COR-L47 (cell line): ENCODE results near the gene PACRG.

Source experiments
- DNase-seq: peaks from one replicate; lab custom pipeline; 2025; lab: John Stamatoyannopoulos, UW

PACRG gene

GRCh38 chr6:162778603-162779002, 50.8 kb downstream of the PACRG start:
- no peak for DNase-seq

- DNase-seq, result no peak
These were observed 58.0 kb downstream of the PACRG start for GRCh38 chr6:162785632-162786242.

- DNase-seq, result no peak
These were observed 70.9 kb downstream of the PACRG start for GRCh38 chr6:162798546-162799266.

DNA sequence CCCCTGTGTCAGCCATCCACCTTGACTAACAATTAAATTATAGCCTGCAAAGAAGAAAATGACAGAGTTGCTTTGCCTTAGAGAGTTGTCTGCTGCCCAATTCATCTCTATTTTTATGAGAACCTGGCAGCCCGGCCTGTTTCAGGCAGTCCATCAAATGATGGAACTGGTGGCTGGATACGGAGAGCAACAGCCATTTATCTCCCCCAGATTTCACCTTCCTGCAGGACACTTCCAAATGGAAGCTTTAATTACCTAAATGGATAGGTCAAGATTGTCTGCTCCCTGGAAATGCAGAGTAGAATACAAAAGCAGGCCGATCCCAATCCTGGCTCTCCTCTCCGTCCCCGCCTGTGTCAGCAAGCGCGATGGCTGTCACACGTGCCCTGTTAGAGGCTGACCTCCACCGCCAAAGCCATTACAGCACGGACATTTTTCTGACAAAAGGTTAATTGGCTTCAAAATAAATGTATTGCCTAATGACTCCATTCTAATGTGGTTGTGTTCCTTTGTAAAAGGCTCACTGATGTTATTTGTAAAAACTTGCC, 86.7 kb downstream of the PACRG start:
- peak; percentile 1 for DNase-seq

DNA sequence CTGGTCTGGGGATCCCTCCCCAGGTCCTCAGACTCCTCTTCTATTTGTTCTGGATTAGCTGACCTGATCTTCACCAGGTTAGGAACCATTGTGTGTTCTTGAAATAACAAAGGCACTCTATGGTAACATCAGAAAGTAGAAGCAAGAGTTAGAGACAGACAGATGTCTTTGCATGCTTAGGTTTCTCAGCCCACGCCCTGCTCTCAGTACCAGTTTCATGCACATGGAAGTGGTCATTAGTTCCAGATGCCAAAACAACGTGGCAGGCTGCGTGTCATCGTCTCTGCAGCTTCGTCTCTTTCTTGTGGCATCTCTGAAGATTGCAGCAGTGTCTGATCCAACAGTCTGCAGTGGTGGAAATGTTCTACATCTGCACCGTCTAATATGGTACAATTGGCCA, 89.4 kb downstream of the PACRG start:
- DNase-seq, result no peak

DNA sequence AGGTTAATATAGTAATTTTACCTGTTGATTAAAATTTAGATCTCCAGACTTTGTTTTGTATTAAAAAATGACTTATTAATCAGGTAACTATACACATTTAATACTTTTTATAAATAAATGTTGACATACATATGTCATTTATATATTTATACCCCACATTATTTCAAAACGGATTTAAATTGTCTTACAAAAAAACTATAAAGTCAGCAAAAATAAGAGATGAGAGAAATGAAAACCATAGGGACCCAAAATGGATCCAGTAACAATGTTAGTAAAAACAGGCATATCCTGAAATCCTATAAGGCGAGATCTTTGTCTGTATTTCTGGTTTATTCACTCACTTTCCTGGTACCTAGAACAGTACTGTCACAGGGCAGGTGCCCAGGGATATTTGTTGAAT, 91.5 kb downstream of the PACRG start:
- DNase-seq, result no peak

DNA sequence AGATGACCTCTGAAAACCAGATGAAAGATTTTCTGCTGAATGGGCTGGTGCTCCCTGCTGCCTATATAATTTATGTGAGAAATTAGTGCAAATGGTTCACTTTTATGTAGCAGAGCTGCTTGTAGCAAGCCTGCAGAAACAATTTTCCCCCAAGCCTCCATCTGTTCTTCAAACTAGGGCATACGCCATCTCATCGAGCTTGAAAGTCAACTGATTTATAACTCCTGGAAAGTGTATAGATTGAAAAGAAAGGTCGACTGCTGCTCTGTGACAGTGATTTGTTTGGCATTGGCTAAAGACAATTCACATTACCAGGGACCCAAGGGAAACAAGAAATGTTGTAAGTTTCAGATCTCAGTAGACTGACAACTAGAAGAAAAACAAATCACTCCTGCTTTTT, 93.3 kb downstream of the PACRG start:
- no peak for DNase-seq

GRCh38 chr6:162825597-162825996, 97.8 kb downstream of the PACRG start:
- no peak for DNase-seq

DNA sequence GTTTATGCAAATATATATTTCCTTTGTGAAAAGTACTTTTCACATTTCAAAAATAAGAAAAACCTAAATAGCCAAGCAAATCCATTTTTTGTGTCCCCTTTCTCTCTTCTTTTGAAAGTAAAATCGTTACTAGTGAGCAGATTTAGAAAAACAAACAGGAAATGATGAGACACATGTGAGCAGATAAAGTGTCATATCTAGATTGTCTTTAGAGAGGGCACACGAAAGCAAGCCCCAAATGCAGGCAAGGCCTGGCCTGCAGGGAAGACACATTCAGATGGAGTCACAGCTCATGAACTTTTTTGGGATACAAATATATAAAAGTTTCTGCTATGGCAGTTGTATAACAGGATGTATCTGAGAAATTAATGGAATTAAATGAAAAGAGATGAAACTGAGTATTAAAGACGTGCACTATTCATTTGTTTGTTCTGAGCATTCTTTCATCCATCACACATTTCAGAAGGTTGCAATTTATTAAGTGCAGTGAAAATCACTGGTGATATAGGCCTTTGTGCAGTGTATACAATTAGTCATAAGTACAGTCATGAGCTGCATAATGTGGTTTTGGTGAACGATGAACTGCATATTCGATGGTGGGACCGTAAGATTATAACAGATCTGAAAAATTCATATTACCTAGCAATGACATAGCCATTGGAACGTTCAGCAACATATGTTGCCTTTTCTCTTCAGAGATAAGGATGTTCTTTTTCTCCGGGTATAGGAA, 101.4 kb downstream of the PACRG start:
- no peak for DNase-seq

DNA sequence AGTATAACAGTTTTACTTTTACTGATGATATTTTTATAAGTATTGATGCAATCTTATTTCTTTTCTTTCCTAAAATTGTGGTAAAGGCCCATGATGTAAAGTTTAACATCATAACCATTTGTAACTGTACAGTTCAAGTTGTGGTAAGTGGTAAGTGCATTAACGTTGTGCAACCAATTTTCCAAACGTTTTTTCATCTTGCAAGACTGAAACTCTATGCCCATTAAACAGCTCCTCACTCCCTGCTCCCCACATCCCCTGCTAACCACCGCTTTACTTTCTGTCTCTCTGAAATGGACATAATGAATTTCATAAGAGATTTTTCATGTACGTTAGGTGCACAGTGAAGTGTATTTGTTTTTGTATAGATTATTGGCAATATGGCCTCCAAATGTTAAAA, 106.0 kb downstream of the PACRG start:
- no peak for DNase-seq

GRCh38 chr6:162845972-162846371, 118.2 kb downstream of the PACRG start:
- DNase-seq, result no peak

- no peak for DNase-seq
These were observed 118.9 kb downstream of the PACRG start for GRCh38 chr6:162846723-162847122.

- DNase-seq, result no peak
These were observed 121.5 kb downstream of the PACRG start for GRCh38 chr6:162849269-162849668.

GRCh38 chr6:162852192-162852591, 124.4 kb downstream of the PACRG start:
- DNase-seq, result no peak

GRCh38 chr6:162852840-162853577, 125.2 kb downstream of the PACRG start:
- DNase-seq, result no peak

DNA sequence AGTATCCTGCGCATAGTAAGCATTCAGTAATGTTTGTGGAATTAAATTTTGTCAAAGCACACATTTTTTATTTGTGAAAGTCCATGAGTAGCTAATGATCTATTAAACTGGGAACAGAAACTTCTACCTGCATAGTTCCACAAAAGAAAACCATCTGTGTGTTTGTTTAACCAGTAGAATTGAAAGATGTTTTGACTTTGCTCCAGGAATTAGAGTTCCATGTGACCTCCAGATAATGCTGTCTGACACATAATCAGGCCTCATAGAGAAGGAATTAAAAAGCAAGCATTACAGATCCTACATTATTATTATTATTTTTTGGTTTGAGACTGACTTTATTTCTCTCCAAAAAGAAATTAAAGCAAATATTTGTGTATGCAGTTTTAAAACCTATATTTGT, 126.5 kb downstream of the PACRG start:
- DNase-seq, result no peak

DNA sequence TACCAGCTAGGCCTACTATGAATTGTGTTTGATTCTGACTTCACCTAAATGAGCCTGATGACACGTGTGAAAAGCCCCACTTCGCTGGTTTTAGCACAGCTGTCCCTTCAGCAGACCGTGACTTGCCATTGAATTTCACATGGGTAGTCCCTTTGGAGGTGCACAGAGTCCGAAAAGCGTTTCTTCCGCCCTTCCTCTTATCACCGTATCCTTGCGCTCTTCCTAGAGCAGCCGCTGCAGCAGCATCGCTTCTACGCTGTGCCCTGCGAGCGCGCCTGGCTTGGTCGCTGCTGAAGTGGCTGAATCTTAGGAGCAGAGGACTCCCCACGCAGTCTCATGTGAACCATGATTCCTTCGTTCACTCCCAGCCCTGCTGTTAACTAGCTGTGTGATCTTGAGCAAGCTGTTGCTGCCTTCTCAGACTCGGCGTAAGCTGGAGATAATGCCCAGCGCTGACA, 127.0 kb downstream of the PACRG start:
- DNase-seq, result no peak

GRCh38 chr6:162856885-162857284, 129.1 kb downstream of the PACRG start:
- DNase-seq, result peak; percentile 50

DNA sequence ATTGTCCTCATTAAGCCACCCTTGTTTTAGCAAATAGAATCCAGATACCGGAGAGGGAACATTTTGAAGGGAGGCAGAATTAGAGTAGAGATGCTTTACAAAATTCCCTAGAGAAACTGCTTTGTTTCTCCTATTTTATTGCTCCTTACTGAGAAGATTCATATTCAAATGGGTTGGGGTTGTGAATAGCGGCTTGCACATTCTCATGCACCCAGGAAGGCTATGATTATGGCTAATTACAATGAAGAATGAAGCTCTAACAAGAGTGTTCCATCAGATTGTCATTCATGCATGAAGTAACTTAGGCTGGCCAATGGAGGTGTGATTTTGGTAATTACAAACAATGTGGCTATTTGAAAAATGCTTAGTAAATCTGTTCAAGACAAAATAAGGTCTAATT, 129.6 kb downstream of the PACRG start:
- DNase-seq, result peak; percentile 2

DNA sequence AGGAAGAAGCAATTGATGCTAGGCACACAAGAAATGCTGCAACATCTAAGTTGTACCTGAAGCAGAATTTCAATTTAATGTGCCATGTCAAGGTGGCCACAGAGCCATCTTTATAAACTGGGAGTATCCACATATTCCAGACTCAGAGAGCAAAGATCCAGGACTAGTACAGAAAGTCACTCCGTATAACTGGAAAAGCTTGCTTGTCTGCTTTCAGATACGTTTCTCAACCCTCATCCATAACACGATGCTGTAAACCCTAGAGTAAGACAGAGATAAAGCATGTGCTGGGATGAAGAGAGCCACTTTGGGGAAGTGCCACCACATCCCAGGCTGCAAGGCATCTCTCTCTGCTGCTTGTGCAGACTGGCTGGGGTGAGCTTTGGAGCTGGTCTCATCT, 134.7 kb downstream of the PACRG start:
- DNase-seq, result no peak

DNA sequence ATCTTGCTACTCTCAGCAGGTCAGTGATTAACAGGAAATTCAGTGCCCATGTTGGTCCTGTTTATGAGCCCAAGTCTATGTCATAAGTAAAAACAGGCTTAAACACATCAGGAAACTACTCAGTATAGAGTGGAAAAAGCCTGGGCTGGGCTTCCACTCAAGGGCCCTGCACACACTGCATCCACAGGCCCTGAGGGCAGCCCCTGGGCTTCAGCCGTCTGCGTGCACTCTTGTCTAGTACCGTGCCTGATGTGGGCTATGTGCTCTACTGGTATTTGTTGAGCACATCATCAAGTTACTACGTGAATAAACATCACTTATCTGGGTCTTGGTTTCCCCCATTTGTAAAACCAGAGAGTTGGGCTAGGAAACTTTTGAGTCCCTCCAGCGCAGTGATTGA, 135.2 kb downstream of the PACRG start:
- DNase-seq, result no peak

DNA sequence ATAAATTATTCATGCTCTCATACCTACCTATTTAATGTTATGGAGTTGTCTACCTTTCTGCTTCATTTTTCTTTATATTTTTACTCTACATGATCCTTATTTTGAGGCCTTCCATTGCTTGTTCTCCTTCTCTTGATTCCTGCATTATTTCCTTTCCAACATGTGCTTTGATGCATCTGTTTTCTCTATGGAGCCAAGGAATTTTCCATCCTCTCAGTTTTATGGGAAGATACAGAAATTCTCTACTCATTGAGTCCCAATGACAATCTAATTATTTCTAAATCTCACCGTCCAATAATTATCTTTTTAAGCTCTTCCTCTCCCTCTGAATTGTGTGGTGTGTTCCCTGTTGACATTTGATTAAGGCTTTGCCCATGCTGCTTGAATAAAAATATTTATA, 136.0 kb downstream of the PACRG start:
- DNase-seq, result no peak
